GM18858 (cell line): ENCODE data around the gene VAC14.
"Not testable (repeated sequence)": the region's sequence is repeated elsewhere in the genome, so short reads cannot be mapped to it uniquely, and the experiment has no call there.

ENCODE experiments used
- ATAC-seq: cut with Tn5 transposase; IDR thresholded peaks from one replicate; pipeline ENCODE4 v1.9.1; 2021; ENCODE audit not compliant: unreplicated experiment

The VAC14 gene

DNA sequence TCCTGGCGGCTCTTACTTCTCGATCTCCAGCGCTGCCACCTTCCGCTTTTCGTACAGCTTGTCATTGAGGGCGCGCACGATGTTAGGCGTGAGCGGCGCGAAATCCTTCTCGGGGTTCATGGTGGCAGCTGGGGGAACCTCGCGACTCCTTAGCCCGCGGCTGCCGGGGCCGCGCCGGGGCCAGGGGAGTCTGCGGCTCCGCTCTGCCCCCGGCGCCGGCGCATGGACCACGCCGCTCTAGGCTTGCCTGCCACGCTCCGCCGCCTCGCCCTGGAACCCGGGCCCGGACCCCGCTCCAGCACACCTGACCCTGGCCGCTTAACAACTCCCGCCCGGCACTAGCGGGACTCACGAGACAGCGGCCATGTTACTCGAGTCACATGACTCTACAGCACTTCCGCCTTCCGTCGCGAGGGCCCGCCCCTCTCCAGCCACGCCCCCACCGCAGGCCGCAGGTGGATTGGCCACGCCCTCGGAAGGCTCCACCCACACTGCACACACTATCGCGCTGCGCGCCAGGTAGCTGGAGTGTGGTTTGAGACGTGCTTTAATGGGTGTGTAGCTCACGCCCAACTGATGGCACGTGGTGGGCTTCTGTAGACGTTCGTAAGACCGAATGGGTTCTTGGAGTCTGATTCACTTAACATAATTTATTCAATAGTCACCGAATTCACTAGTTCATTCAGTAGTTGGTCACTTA is at the start of gene VAC14:
Gene VAC14 (minus strand): TSS at position 378 of the 700 bp plus-strand sequence. CDS start 258 bp downstream, at position 120.
- peak; percentile 83 for ATAC-seq

DNA sequence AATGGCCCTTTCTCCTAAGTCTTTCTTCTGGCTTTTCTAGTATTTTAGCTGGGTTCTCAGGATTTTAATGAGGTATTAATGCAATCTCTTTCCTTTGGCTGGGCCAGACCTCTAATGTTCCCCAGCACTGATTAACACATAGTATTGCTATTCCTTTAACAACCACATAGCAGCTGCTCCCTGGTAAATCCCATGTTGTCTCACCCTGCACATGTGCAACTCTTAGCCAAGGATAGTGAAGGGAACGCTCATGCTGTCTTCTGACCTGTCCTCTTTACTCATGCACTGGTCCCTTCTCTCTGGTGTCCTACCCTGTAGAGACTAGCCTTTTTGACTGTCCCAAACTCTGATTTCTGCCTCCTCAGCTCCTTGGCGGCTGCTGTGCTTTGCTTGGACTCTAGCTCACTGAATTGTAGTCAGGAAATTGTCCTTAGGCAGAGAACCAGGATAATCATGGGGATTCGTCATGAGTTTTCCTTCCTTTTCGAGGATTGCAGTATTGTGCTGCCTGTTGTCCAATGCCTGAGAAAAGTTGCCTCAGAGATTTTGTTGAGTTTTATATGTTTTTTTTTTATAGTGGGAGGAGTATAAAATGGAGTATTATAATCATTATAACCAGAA is 22.6 kb upstream of the VAC14 start:
- ATAC-seq = not testable (repeated sequence)

DNA sequence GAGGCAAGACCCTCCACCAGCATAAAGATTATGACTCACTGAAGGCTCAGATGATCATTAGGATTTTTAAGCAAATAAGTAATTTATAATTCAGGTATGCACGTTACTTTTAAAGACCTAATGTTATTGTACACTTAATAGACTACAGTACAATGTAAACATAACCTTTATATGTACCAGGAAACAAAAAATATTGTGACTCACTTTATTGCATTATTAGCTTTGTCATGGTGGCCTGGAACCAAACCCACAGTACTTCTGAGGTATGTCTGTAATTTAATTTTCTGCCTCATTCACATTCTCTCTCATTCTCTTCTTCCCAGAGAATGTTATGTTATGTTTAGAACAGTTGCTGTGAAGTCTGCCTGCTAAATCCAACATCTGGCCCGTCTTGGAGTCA is 21.8 kb upstream of the VAC14 start:
- ATAC-seq = not testable (repeated sequence)

DNA sequence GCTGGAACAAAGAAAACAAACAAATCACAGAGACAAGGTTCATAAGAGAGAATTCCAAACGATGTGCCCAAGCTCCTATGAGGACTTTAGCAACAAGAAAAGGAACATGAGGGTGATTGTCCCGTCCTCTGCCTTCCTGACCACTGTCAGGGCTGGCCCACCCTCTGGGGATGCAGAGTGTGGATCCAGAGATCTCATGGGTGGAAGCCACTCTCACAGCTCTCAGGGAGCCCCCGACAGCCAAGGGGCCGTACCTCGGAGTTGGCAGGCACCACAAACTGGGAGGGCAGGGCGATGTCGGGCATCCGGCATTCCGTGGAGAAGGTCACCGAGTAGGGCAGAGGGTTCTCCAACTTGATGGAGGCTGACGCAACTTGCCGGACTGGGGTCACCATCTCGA is 17.1 kb upstream of the VAC14 start:
- ATAC-seq = not testable (repeated sequence)

DNA sequence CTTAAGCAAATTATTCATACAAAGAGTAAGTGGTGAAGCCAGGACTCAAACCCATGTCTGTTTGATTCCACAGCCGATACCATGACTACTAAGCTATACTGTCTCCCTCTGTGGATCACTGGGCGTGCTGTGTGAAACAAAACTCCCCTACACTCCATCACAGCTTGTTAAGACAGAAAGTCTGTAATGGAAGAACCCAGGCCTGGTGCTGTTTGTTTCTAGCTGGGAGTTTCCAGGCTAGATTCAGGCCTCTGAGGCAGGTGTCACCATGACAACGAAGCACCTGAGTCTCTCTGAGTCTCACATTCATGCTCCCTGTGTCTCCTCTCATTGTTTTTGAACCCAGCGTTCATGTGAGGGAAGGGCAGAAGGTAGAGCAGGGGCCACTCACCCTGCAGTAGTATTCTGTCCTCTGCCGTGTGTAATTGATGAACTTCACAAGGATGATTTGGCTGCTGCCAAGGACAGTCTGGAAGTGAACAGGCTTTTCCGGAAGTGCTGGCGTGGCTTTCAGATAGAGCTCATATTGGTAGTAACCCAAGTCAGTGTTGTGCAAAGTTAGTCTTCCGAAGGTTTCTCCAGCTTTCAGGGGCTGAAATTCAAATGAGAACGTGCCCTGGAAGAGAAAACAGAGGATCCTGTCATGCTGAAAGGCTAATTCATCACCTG is 8.6 kb upstream of the VAC14 start:
- ATAC-seq = no peak

DNA sequence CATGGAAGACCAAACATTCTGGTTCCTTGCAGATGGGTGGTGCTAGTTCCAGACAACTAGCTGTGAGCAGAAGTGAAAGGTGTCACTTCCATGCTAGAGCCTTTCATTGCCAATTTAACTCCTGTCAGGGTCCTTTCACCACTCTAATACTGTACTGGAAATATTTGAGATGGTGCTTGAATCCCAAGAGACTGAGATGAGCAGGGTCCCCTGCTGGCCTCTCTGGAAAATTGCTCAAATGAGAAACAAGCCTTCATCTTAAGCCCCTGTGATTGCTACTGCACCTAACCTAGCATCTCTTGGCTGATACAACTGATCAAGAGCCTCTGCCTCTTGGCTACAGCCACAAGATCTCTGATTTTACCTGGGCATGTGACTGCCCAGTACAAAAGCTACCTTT is 7.4 kb upstream of the VAC14 start:
- no peak for ATAC-seq

DNA sequence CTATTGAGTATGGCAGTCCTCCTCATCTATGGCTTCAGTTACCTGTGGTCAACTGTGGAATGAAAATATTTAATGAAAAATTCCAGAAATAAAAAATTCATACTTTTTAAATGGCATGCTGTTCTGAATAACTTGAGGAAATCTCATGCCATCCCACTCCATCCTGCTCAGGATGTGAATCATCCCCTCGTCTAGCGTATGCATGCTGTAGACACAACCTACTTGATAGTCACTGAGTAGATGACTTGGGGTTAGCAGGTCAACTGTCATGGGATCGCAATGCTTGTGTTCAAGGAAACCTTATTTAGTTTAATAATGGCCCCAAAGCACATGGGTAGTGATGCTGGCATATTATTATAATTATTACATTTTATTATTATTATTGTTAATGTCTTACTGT is 4.8 kb upstream of the VAC14 start:
- no peak for ATAC-seq

DNA sequence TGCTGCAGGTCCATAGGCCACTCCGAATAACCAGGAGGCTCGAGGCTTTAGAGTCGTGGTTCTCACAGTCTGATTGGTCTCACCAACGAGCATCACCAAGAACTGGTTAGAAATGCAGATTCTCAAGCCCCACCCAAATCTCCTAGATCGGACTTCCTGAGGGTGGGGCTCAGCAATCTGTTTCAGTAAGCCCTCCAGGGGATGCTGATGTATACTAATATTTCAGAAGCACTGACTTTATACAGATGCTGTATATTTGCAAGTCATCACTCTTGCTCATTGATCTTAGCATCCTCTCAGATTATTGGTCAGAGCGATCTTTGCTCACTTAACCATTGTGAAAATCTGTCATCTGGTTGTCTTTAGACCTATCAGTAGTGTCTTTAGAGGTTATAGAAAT is 4.4 kb upstream of the VAC14 start:
- ATAC-seq = no peak

DNA sequence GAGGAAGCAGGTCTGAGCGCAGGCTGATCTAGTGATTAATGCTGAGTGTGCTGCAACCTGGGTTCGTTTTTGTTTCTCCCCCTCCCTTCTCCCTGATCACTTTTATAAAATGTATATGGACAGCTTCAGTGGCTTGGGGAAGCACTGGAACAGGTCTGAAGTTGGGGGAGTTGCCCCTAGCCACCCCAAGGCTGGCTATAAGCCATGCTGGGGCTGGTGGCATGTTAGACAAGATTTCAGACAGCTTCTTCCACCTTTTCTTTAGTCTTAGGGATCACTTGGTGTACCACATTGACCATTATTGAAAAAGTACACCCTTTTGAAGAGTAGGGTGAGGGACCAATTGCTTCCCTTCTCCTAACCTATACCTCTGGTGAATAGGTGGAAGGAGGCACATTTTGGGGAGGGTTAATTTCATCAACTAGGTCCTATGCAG is 3.8 kb upstream of the VAC14 start:
- ATAC-seq = no peak

DNA sequence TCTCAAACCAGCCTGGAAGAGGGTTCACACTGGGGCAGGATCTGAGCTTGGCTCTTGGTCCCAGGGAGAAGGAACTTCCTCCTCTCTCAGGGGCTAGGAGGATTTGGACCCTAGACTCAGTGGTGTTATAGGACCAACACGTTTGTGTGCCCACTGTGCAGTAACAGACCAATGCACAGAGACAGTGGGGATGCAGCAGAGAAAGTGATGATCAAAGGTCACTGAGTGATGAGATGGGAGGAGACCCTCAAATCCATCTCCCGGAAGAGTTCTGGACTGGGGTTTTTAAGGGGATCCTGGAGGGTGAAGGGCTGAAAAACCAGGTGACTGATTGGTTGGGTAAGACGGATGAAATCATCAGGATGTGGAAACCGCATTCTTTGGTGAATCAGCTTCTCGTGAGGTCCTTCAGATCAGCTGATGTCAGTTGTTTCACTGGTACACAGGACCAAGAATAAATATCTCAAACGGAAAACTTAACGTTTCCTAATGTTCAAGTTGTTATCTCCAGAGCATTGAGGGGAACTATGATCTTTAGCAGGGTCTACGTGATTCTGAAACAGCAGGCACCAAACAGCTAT is 3.3 kb upstream of the VAC14 start:
- no peak for ATAC-seq

DNA sequence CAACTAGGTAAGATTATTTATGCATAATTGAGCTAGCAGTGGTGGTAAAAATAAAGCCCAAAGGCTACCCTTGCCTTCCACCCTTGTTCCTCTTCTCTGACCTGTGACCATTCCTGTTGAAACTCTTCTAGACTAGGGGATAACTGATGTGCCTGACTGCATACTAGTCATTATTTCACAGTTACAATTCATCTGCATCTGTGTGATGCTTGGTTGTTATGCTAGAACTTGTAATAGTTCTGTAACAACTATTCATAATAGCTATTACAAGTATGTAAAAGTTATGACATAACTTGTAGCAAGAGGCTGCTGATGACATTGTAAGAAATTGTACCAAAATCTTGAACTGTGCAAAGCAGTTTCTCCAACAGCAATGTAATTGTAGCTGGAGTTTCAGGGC is 2.4 kb upstream of the VAC14 start:
- ATAC-seq = no peak

DNA sequence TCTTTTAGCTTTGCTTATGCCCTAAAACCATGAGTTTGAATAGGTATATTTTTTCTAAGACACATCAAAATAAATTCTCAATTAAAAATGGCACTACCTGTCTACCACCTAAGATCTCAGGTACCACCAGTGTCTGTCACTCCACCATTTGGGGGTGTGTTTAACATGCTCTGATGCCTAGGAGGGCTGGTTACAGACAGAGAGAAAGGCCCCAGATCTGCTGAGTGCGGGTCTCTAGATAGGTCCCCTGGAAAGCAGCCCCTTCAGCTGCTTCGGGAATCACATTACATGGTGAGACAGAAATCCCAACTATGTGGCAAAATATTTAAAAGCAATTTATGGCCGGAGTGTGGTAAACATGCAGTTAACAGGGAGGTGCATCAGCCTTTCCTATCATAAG is 653 bp upstream of the VAC14 start:
- no peak for ATAC-seq

DNA sequence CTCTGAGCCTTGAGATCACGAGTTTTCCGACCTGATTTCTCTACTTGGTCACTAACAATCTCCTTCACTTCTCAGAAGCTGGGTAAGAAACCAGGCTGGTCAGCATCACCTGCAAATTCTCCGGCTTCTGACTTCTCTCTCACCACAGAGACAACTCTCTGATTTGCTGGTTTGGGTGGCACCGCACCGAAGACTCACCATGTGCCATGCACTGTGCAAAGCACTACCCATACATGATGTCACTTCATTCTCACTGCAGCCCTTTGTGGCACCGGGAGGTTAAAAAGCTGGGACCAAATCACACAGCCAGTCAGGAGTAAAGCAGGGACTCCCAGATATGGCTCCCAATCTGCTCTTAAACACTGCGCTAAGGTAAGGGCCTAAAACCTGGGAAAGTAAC is 647 bp downstream of the VAC14 start:
- no peak for ATAC-seq

DNA sequence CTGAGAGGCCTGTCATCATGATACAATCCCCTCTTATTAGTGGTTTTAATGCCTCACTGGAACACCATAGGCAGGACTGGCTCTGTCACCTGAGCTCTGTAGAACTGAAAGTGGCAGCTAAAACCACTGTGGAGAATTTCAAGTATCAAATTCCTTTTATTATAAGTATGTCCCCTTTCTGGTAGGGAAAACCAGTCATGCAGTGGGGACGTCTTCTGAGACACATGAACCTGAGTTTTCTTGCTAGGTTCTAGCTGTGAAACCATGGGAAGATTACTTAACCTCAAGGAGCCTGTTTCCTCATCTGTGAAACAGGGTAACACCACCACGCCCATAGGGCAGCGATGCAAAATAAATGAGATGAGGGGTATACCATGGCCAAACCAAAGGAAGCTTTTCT is 4.7 kb downstream of the VAC14 start:
- ATAC-seq = no peak

DNA sequence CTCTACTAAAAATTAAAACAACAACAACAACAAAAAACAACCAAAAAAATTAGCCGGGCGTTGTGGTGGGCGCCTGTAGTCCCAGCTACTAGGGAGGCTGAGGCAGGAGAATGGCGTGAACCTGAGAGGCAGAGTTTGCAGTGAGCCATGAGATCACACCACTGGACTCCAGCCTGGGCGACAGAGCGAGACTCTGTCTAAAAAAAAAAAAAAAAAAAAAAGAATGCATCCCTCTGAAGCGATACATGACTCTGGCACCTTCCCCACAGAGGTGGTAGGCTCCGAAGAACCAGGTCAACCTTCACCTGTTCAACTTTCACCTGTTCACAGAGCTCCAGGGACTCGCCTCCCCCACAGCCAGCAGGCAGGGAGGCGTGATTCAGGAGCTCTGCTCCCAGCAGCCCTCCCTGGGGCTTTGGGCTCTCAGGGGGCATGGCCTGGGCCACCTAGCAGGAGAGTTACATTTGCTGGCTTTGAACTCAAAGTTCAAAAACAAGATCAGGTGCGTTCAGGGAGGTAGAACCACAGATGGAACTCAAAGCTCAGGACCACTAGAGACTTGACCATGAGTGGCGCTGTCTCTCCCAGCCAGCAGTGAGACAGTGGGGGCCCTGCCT is 5.6 kb downstream of the VAC14 start:
- ATAC-seq = no peak

DNA sequence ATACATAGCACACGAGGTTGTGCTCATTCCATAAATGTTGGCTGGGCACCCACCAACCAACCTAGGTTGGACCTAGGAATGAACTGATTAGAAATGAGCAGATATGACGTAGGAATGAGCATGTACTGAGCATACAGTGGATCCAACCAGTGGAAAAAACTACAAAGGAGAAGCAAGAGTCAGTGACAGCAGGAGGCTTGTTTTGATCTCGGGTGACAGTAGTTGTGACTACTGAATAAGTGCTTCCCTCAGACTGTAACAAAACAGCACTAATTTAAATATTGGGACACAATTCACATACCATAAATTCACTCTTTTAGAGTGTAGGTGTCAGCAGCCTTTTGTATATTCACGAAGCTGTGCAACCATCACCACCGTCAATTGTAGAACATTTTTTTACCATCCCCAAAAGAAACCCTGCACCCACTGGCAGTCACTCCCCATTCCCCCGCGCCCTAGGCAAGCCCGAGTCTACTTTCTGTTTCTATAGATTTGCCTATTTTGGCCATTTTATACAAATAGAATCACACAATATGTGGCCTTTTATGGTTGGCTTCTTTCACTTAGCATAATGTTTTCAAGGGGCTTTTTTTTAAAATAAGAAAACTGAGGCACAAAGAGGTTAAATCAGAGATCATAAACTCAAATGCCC is 7.0 kb downstream of the VAC14 start:
- peak; percentile 49 for ATAC-seq

DNA sequence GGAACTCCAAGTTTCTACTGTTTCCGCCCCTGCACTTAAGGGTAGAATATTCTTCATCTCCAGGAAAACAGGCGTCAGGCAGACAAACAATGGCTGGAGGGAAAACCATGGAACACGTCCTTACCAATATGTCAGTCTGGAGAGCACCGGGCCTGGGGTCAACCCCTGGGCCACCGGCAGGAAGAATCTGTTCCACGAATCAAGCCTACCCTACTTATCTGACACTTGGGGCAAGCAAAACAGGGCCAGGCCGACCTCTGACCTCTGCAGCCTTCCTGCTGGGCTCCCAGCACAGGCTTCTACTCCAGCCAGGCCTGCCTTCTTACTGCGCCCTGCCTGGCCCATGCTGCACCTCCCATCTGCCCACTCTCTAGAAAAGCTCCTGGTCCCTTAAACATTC is 10.1 kb downstream of the VAC14 start:
- no peak for ATAC-seq

DNA sequence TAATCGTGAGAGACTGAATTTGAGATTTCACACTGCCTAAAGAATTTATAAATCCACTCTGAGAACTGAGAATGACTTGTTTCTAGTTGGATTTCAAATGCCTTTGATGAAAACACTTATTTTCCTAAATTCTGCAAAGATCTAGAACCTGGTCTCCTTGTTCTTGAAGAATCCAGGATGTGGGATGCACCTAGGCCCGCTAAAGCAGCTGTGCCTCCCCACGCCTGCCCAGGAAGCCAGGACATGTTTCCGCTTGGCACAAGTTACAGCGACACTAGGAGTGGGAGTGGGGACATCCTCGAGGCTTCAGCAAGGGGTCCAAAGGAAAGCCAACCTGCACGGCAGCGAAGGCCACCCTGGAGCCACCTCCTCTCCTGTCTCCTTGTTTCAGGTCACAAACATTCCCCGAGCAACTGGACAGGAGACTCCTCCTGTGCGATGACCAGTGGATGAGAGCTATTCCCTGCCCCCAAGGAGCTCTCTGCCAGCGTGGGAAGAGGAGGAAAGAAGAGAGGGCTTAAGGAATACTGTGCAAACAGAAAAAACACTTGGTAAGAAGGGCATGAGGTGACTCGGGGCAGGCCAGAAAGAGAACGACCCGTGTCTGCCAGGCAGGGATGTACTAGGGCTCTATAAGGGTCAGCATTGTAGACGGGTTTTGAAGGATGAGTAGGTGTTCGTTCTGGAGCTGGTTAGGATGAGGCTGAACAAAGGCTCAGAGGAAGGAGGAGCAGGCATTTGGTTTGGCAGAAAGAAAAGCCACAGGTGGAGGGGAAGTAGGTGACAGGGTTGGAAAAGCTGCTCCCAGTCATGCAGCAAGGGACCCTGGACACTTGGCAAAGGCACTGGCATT is 11.1 kb downstream of the VAC14 start:
- no peak for ATAC-seq

DNA sequence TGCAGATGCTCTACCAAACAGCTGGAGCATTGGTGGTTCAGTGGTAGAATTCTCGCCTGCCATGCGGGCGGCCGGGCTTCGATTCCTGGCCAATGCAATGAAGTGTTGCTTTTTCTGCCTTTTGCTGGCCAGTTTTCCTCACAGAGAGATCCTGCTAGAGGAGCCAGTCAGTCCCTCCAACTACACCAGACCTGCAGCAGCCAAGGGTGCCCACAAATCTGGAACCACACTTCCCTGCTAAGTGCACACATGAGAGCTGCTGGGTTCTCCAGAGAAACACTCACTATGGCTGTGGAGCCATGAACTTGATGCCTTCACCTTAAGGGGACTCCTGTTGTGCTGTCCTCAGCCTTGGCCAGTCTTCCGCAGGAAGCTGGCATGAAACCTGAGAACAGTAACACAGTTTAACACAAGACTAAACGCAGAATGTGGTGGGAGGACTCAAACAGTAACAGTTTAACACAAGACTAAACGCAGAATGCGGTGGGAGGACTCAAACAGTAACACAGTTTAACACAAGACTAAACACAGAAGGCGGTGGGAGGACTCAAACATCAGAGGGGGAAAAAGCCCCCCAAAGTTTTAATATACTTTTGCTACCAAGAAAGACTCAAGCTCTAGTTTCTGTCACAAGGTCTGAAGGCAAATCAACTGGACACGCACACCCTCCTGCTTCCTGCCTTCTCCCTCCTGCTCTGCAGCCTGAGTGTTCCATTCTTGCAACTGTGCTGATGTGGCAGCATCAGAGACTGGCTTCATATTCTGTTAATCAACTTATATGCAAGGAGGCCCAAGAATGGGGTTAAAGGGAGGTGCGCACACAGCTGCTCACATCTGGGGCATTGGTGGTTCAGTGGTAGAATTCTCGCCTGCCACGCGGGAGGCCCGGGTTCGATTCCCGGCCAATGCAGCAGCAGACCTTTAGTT is 12.0 kb downstream of the VAC14 start:
- ATAC-seq = no peak
